ENCODE measurements around the gene STAT1.

GRCh38 chr2:191039616-191040015 lies 25.6 kb upstream of the STAT1 start:
- TF ChIP-seq POLR2A (IDR thresholded peaks at IDR 0.05; ENCODE audit: low read depth, low read length) (no peak), TAF1 (IDR thresholded peaks at IDR 0.05; ENCODE audit: borderline replicate concordance, low read depth, low read length) (no peak), POLR2AphosphoS5 (IDR thresholded peaks at IDR 0.05; ENCODE audit: low read depth, low read length) (no peak)

Measured in GM12892 (cell line).